DOHH2 (cell line): ENCODE results near the gene TOPAZ1.

Source experiments
- EZH2phosphoT487 ChIP-seq: fragments of 200-600 bp; sonication (generic); IDR thresholded peaks from 2 replicates; pipeline ENCODE4 v1.6.1; 2017; ENCODE audit warnings: borderline replicate concordance, mild to moderate bottlenecking, antibody characterized with exemption, low read length, moderate library complexity, mixed read lengths
- TF ChIP-seq, protein P1 (sequence below): fragments of 200-600 bp; sonication (generic); IDR thresholded peaks from one replicate; pipeline ENCODE4 v1.5.1; 2014; ENCODE audit warnings: antibody characterized with exemption, mild to moderate bottlenecking, low read depth, low read length; ENCODE audit not compliant: poor library complexity, severe bottlenecking

DNA sequence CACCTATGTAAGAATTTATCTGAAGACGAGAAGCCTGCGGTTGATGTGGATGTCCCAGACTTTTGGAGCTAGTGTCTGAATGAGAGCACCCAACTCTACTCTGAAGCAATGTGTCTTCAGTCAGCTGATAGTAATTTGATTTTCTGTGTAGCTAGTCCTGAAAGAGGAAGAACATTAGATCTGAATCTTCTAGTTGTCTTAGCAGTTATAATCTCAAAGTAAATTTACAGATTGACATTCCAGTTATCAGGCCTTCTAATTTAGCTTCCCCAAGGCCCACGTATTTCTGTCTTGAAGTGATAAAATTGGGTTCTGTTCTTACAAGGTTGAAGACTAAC is 98.3 kb downstream of the TOPAZ1 start:
- TF ChIP-seq, protein P1, sequence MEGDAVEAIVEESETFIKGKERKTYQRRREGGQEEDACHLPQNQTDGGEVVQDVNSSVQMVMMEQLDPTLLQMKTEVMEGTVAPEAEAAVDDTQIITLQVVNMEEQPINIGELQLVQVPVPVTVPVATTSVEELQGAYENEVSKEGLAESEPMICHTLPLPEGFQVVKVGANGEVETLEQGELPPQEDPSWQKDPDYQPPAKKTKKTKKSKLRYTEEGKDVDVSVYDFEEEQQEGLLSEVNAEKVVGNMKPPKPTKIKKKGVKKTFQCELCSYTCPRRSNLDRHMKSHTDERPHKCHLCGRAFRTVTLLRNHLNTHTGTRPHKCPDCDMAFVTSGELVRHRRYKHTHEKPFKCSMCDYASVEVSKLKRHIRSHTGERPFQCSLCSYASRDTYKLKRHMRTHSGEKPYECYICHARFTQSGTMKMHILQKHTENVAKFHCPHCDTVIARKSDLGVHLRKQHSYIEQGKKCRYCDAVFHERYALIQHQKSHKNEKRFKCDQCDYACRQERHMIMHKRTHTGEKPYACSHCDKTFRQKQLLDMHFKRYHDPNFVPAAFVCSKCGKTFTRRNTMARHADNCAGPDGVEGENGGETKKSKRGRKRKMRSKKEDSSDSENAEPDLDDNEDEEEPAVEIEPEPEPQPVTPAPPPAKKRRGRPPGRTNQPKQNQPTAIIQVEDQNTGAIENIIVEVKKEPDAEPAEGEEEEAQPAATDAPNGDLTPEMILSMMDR, result no peak
- no peak for TF ChIP-seq EZH2phosphoT487
